ENCODE results near the gene TADA2A.

TADA2A gene

GRCh38 chr17:37513711-37514110 lies 107.0 kb downstream of the TADA2A start:
- Histone ChIP-seq H3K4me2 (ENCODE audit: low read length) (no peak overlapping the region), H3K27ac (ENCODE audit: low read depth, low read length, poor library complexity, severe bottlenecking) (no peak overlapping the region), H3K4me3 (ENCODE audit: low read depth, low read length, poor library complexity, severe bottlenecking) (no peak overlapping the region), H4K20me1 (ENCODE audit: insufficient read depth, low read length) (no peaks in the 10 kb centered on the region), H3K27me3 (ENCODE audit: insufficient read depth, low read length) (no peaks in the 10 kb centered on the region), H3K9me3 (ENCODE audit: low read length) (no peaks in the 10 kb centered on the region), H2AFZ (ENCODE audit: low read length) (no peak overlapping the region), H3K9ac (ENCODE audit: low read length) (no peak overlapping the region), H3K36me3 (ENCODE audit: insufficient read depth, low read length) (peaks cover 47% of the 10 kb centered on the region), H3K4me1 (ENCODE audit: insufficient read depth, low read length, severe bottlenecking) (peaks cover 10% of the 10 kb centered on the region), H3K9me2 (ENCODE audit: low read depth, low read length) (no peaks in the 10 kb centered on the region), H3K79me2 (ENCODE audit: insufficient read depth, low read length) (no peaks in the 10 kb centered on the region), H3F3A (ENCODE audit: insufficient read depth, low read length) (no peaks in the 10 kb centered on the region)
- TF ChIP-seq CTCF (IDR thresholded peaks at IDR 0.05; ENCODE audit: low read length) (no peak), EZH2 (IDR thresholded peaks at IDR 0.05; ENCODE audit: borderline replicate concordance, low read length) (no peak)

- Histone ChIP-seq H3K36me3 (ENCODE audit: insufficient read depth, low read length) (peaks cover 67% of the 10 kb centered on the region), H3K9me2 (ENCODE audit: low read depth, low read length) (no peaks in the 10 kb centered on the region)
Observed at GRCh38 chr17:37516127-37516571, 109.5 kb downstream of the TADA2A start.

GRCh38 chr17:37517881-37518280 lies 111.2 kb downstream of the TADA2A start:
- H3K79me2 ChIP-seq (ENCODE audit: insufficient read depth, low read length), result no peaks in the 10 kb centered on the region
- no peak overlapping the region for H3K4me2 ChIP-seq (ENCODE audit: low read length)
- H2AFZ ChIP-seq (ENCODE audit: low read length), result no peak overlapping the region
- H3K36me3 ChIP-seq (ENCODE audit: insufficient read depth, low read length), result peaks cover 66% of the 10 kb centered on the region
- H3K9me2 ChIP-seq (ENCODE audit: low read depth, low read length), result no peaks in the 10 kb centered on the region
- H3K9me3 ChIP-seq (ENCODE audit: low read length), result no peaks in the 10 kb centered on the region
- H3K4me1 ChIP-seq (ENCODE audit: insufficient read depth, low read length, severe bottlenecking), result no peaks in the 10 kb centered on the region
- no peak overlapping the region for H3K27ac ChIP-seq (ENCODE audit: low read depth, low read length, poor library complexity, severe bottlenecking)
- TF ChIP-seq CTCF (IDR thresholded peaks at IDR 0.05; ENCODE audit: low read length), result no peak
- TF ChIP-seq EZH2 (IDR thresholded peaks at IDR 0.05; ENCODE audit: borderline replicate concordance, low read length), result no peak
- no peak overlapping the region for H3K4me3 ChIP-seq (ENCODE audit: low read depth, low read length, poor library complexity, severe bottlenecking)
- no peaks in the 10 kb centered on the region for H4K20me1 ChIP-seq (ENCODE audit: insufficient read depth, low read length)
- no peaks in the 10 kb centered on the region for H3F3A ChIP-seq (ENCODE audit: insufficient read depth, low read length)
- no peak overlapping the region for H3K9ac ChIP-seq (ENCODE audit: low read length)
- H3K27me3 ChIP-seq (ENCODE audit: insufficient read depth, low read length), result no peaks in the 10 kb centered on the region

More at GRCh38 chr17:37516127-37516571, 109.5 kb downstream of the TADA2A start:
- Histone ChIP-seq H3F3A (ENCODE audit: insufficient read depth, low read length) (no peaks in the 10 kb centered on the region), H3K9me3 (ENCODE audit: low read length) (no peaks in the 10 kb centered on the region), H3K79me2 (ENCODE audit: insufficient read depth, low read length) (no peaks in the 10 kb centered on the region), H2AFZ (ENCODE audit: low read length) (no peak overlapping the region), H3K9ac (ENCODE audit: low read length) (no peak overlapping the region), H3K27me3 (ENCODE audit: insufficient read depth, low read length) (no peaks in the 10 kb centered on the region), H4K20me1 (ENCODE audit: insufficient read depth, low read length) (no peaks in the 10 kb centered on the region), H3K27ac (ENCODE audit: low read depth, low read length, poor library complexity, severe bottlenecking) (no peak overlapping the region), H3K4me2 (ENCODE audit: low read length) (no peak overlapping the region), H3K4me1 (ENCODE audit: insufficient read depth, low read length, severe bottlenecking) (no peaks in the 10 kb centered on the region), H3K4me3 (ENCODE audit: low read depth, low read length, poor library complexity, severe bottlenecking) (no peak overlapping the region)
- no peak for TF ChIP-seq EZH2 (IDR thresholded peaks at IDR 0.05; ENCODE audit: borderline replicate concordance, low read length)
- no peak for TF ChIP-seq CTCF (IDR thresholded peaks at IDR 0.05; ENCODE audit: low read length)

Data from OCI-LY1 (cell line).